ENCODE data around the gene SNRPA. TPM values are rescaled to one million over a fixed set of nuclear protein-coding genes. Genes with fewer than 3 reads are reported as not detected.

The SNRPA gene
- total and polyA plus RNA-seq, 2 of the 13 experiments (the other 11 are each of a cell fraction or from before 2014, with no cell fraction given): 59.6 to 162 TPM

DNA sequence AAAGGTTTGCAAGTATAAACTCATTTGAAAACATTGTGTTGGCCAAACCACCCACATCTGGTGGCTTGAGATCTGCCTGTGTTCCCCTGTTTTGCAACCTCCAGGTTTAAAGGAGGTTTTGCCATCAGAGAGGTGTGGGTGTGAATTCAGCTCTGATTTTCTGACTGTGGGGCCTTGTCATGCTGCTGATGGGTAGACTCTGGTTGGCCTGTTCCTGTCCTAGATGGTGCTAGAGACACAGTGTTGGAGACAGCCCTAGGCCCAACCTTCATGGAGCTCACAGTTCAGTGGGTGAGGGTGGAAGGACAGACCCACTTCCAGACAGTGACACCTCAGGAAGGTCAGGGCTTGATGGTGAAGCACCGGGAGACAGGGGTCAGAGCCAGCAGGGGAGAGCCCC, 34.5 kb downstream of the SNRPA start:
- no TSS peak for BruUV-seq (replicated peaks)
- no peak for TF ChIP-seq RXRB (CRISPR knock-in tag; IDR thresholded peaks at IDR 0.05; ENCODE audit: borderline replicate concordance)
- TF ChIP-seq ZNF629 (CRISPR knock-in tag; conservative IDR thresholded peaks at IDR 0.05): no peak
- TF ChIP-seq, protein P1, sequence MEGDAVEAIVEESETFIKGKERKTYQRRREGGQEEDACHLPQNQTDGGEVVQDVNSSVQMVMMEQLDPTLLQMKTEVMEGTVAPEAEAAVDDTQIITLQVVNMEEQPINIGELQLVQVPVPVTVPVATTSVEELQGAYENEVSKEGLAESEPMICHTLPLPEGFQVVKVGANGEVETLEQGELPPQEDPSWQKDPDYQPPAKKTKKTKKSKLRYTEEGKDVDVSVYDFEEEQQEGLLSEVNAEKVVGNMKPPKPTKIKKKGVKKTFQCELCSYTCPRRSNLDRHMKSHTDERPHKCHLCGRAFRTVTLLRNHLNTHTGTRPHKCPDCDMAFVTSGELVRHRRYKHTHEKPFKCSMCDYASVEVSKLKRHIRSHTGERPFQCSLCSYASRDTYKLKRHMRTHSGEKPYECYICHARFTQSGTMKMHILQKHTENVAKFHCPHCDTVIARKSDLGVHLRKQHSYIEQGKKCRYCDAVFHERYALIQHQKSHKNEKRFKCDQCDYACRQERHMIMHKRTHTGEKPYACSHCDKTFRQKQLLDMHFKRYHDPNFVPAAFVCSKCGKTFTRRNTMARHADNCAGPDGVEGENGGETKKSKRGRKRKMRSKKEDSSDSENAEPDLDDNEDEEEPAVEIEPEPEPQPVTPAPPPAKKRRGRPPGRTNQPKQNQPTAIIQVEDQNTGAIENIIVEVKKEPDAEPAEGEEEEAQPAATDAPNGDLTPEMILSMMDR (CRISPR knock-in tag; IDR thresholded peaks at IDR 0.05): peak; percentile 44
- no peak for TF ChIP-seq ZMAT3 (CRISPR knock-in tag; conservative IDR thresholded peaks at IDR 0.05)
- TF ChIP-seq STAG1 (CRISPR knock-in tag; IDR thresholded peaks at IDR 0.05): peak; percentile 14; the same call in 1 of the 2 replicates
- H3K9me3 ChIP-seq (ENCODE audit: low read length): no peaks in the 10 kb centered on the region
- H2AFZ ChIP-seq (ENCODE audit: low read length): no peak overlapping the region
- no peak overlapping the region for H3K4me2 ChIP-seq (ENCODE audit: low read depth, low read length)
- no peaks in the 10 kb centered on the region for H4K20me1 ChIP-seq (ENCODE audit: insufficient read depth, low read length)
- no peak overlapping the region for H3K4me3 ChIP-seq (replicated peaks in 1 of 3; ENCODE audit: insufficient read depth in 1 of 3, low read depth in 2 of 3, low read length in 3 of 3)
- FAIRE-seq: no peak
- H3K4me1 ChIP-seq (ENCODE audit: insufficient read depth, low read length): peaks cover 29% of the 10 kb centered on the region
- POLR2A ChIA-PET: interaction anchor here (0.7 to 1.3 kb wide), 2 partner anchors 13 to 35 kb away, joined by 3 to 5 read pairs; partner anchors contain the start of genes ACTMAP and SNRPA
- CTCF ChIA-PET (ENCODE audit: low intra/inter-chr PET ratio, low total read pairs): no interaction called here
- no peak for DNase-seq (ENCODE audit: low spot score)
- no peak overlapping the region for H3K27ac ChIP-seq (ENCODE audit: extremely low read length, insufficient read depth, low read length)
- H3K36me3 ChIP-seq (replicated peaks in 1 of 2; ENCODE audit: control insufficient read depth in 1 of 2, insufficient read depth in 2 of 2, low read length in 2 of 2): no peaks in the 10 kb centered on the region
- intact Hi-C loops (cut with micrococcal nuclease; ENCODE audit: unreplicated experiment): no loop called here
- in situ Hi-C loops (cut with HindIII; ENCODE audit: extremely low pct_ligation_motif_present, low pct_unique_long_range_greater_than_20kb): no loop called here
- H3K27me3 ChIP-seq (ENCODE audit: control insufficient read depth in 1 of 2, insufficient read depth in 2 of 2, low read length in 2 of 2): no peaks in the 10 kb centered on the region
- ATAC-seq: peak; percentile 76
- H3K79me2 ChIP-seq (ENCODE audit: insufficient read depth, low read length): no peaks in the 10 kb centered on the region
- WGBS (ENCODE audit: low lambda C conversion rate): 0% methylated on average over 1 of the region's 1 CpG
- no peak overlapping the region for H3K9ac ChIP-seq (ENCODE audit: insufficient read depth, low read depth, low read length)

Measured in HepG2 (cell line).